Right atrium auricular region (tissue), 2 donors: ENCODE data around the gene PNKD. TPM values are rescaled to one million over a fixed set of nuclear protein-coding genes. Genes with fewer than 3 reads are reported as not detected.

Experiments used
- DNase-seq: peaks from one replicate; pipeline ENCODE4 v3.0.0-alpha.2; 2019; ENCODE audit warnings: low spot score
- H3K27ac ChIP-seq, 2 donors: fragments of 200-600 bp; sonication (generic); 1 replicate in 1 of 2; 2 replicates in 1 of 2; pipeline ENCODE4 v1.5.1; 2016 to 2019
- H3K27me3 ChIP-seq, 2 donors: fragments of 200-600 bp; sonication (generic); one replicate each; pipeline versions ENCODE4 v1.5.1 to v1.6.0; 2017 to 2019
- H3K36me3 ChIP-seq: fragments of 200-600 bp; sonication (generic); one replicate; pipeline ENCODE4 v1.5.1; 2016
- H3K4me1 ChIP-seq, 2 donors: fragments of 200-600 bp; sonication (generic); one replicate each; pipeline versions ENCODE4 v1.5.1 to v1.6.0; 2017 to 2019
- H3K4me3 ChIP-seq, 2 donors: fragments of 200-600 bp; sonication (generic); 1 replicate in 1 of 2; 2 replicates in 1 of 2; pipeline ENCODE4 v1.5.1; 2017 to 2019; ENCODE audit warnings: mild to moderate bottlenecking in 1 of 2, moderate library complexity in 1 of 2
- H3K9me3 ChIP-seq, 2 donors: fragments of 200-600 bp; sonication (generic); one replicate each; pipeline ENCODE4 v1.5.1; 2019
- CTCF ChIP-seq, 2 donors: fragments of 200-600 bp; sonication (generic); IDR thresholded peaks; one replicate each; pipeline ENCODE4 v1.5.1; 2019; ENCODE audit warnings: antibody characterized with exemption in 2 of 2
- total RNA-seq, 2 donors: library from RNA; depleted of rRNA; stranded (reverse); fragments of >200 nt; gene quantifications; one replicate each; pipeline ENCODE4 v1.1.0, GENCODE V29; 2016

PNKD gene
- total RNA-seq, 2 donors from 2014 or later, result 54.5 to 71.4 TPM

GRCh38 chr2:218228366-218229090 lies 41.8 kb upstream of the PNKD start:
- Histone ChIP-seq H3K4me1 (peaks cover 0 to 42% of the 10 kb centered on the region in 2 donors), H3K27me3 (no peaks in the 10 kb centered on the region), H3K27ac (peak overlapping the region; percentile 35 to 71), H3K4me3 (no peak overlapping the region), H3K36me3 (peaks cover 82% of the 10 kb centered on the region), H3K9me3 (no peaks in the 10 kb centered on the region)
- no peak for TF ChIP-seq CTCF (IDR thresholded peaks at IDR 0.05)
- DNase-seq, result no peak

- no peak for DNase-seq
- peaks cover 0 to 35% of the 10 kb centered on the region in 2 donors for H3K4me1 ChIP-seq
- no peaks in the 10 kb centered on the region for H3K9me3 ChIP-seq
- TF ChIP-seq CTCF (IDR thresholded peaks at IDR 0.05), result no peak
- H3K27ac ChIP-seq, result peak overlapping the region; percentile 19 to 71
- no peaks in the 10 kb centered on the region for H3K27me3 ChIP-seq
- H3K4me3 ChIP-seq, result no peak overlapping the region
- peaks cover 85% of the 10 kb centered on the region for H3K36me3 ChIP-seq
Observed at GRCh38 chr2:218229239-218229638, 41.1 kb upstream of the PNKD start.

GRCh38 chr2:218229851-218230250 lies 40.5 kb upstream of the PNKD start:
- peak overlapping the region; percentile 19 to 71 for H3K27ac ChIP-seq
- H3K9me3 ChIP-seq, result no peaks in the 10 kb centered on the region
- no peak for DNase-seq
- H3K4me1 ChIP-seq, result peaks cover 0 to 33% of the 10 kb centered on the region in 2 donors
- peaks cover 85% of the 10 kb centered on the region for H3K36me3 ChIP-seq
- no peaks in the 10 kb centered on the region for H3K27me3 ChIP-seq
- TF ChIP-seq CTCF (IDR thresholded peaks at IDR 0.05), result no peak
- H3K4me3 ChIP-seq, result no peak overlapping the region

GRCh38 chr2:218230882-218231281 lies 39.4 kb upstream of the PNKD start:
- TF ChIP-seq CTCF (IDR thresholded peaks at IDR 0.05), result no peak
- Histone ChIP-seq H3K27me3 (no peaks in the 10 kb centered on the region), H3K9me3 (no peaks in the 10 kb centered on the region), H3K27ac (no peak overlapping the region), H3K4me3 (no peak overlapping the region), H3K4me1 (peaks cover 0 to 33% of the 10 kb centered on the region in 2 donors), H3K36me3 (peaks cover 85% of the 10 kb centered on the region)
- no peak for DNase-seq

- no peak for TF ChIP-seq CTCF (IDR thresholded peaks at IDR 0.05)
- Histone ChIP-seq H3K4me1 (peaks cover 0 to 26% of the 10 kb centered on the region in 2 donors), H3K27ac (no peak overlapping the region), H3K36me3 (peaks cover 91% of the 10 kb centered on the region), H3K27me3 (no peaks in the 10 kb centered on the region), H3K4me3 (no peak overlapping the region), H3K9me3 (no peaks in the 10 kb centered on the region)
- DNase-seq, result no peak
Observed at GRCh38 chr2:218233543-218233942, 36.8 kb upstream of the PNKD start.

- H3K4me3 ChIP-seq, result no peak overlapping the region
- DNase-seq, result no peak
- peaks cover 97% of the 10 kb centered on the region for H3K36me3 ChIP-seq
- TF ChIP-seq CTCF (IDR thresholded peaks at IDR 0.05), result no peak
- H3K4me1 ChIP-seq, result peaks cover 0 to 17% of the 10 kb centered on the region in 2 donors
- H3K27me3 ChIP-seq, result no peaks in the 10 kb centered on the region
- no peaks in the 10 kb centered on the region for H3K9me3 ChIP-seq
- no peak overlapping the region for H3K27ac ChIP-seq
Observed at GRCh38 chr2:218234521-218234920, 35.8 kb upstream of the PNKD start.
